HepG2 (cell line): Measurements from ENCODE around the gene GPS1. TPM values are rescaled to one million over a fixed set of nuclear protein-coding genes. Genes with fewer than 3 reads are reported as not detected.

Source experiments
- ARNT ChIP-seq: fragments of 450-650 bp; IDR thresholded peaks from 2 replicates; pipeline ENCODE4 v1.6.1; 2017
- ATF7-NPFF ChIP-seq: sonication (generic); formaldehyde crosslinking; IDR thresholded peaks from 2 replicates; pipeline ENCODE4 v1.8.1; 2023; ENCODE audit warnings: mild to moderate bottlenecking, low read depth, missing genetic modification reagents, moderate library complexity
- EHMT2 ChIP-seq: fragments of 200-600 bp; sonication (generic); IDR thresholded peaks from 2 replicates; pipeline ENCODE4 v1.7.0; 2017; ENCODE audit warnings: antibody characterized with exemption, low read depth, low read length, borderline replicate concordance
- FLYWCH1 ChIP-seq: sonication (generic); formaldehyde crosslinking; IDR thresholded peaks from 2 replicates; pipeline ENCODE4 v1.8.1; 2023; ENCODE audit warnings: mild to moderate bottlenecking, missing genetic modification reagents
- FOXC1 ChIP-seq: sonication (generic); formaldehyde crosslinking; IDR thresholded peaks from 2 replicates; pipeline ENCODE4 v1.8.0; 2022; ENCODE audit warnings: mild to moderate bottlenecking, missing genetic modification reagents, borderline replicate concordance
- FOXJ3 ChIP-seq: sonication (generic); formaldehyde crosslinking; IDR thresholded peaks from 2 replicates; pipeline ENCODE4 v1.4.0; 2020; ENCODE audit warnings: missing genetic modification reagents, mild to moderate bottlenecking, borderline replicate concordance
- GMEB2 ChIP-seq: IDR thresholded peaks from 2 replicates; pipeline ENCODE4 v1.6.1; 2016; ENCODE audit warnings: missing biosample characterization, missing genetic modification reagents, low read depth
- HOXA7 ChIP-seq: sonication (generic); formaldehyde crosslinking; IDR thresholded peaks from 2 replicates; pipeline ENCODE4 v1.8.1; 2022; ENCODE audit warnings: mild to moderate bottlenecking, missing genetic modification reagents, moderate library complexity
- KLF12 ChIP-seq: sonication (generic); formaldehyde crosslinking; IDR thresholded peaks from 2 replicates; pipeline ENCODE4 v1.4.0; 2020; ENCODE audit warnings: missing genetic modification reagents, borderline replicate concordance
- MAFG ChIP-seq: sonication (generic); formaldehyde crosslinking; IDR thresholded peaks from 2 replicates; pipeline ENCODE4 v1.5.1; 2020; ENCODE audit warnings: mild to moderate bottlenecking, missing genetic modification reagents
- NPAS2 ChIP-seq: sonication (generic); formaldehyde crosslinking; IDR thresholded peaks from 2 replicates; pipeline ENCODE4 v1.8.0; 2022; ENCODE audit warnings: mild to moderate bottlenecking, missing genetic modification reagents, borderline replicate concordance
- PCBP2 ChIP-seq: fragments of 200-400 bp; formaldehyde crosslinking; optimal IDR thresholded peaks from 2 replicates; pipeline ENCODE3; 2018; ENCODE audit warnings: low read length, low read depth; ENCODE audit not compliant: poor library complexity, severe bottlenecking
- RBFOX2 ChIP-seq: fragments of 200-400 bp; formaldehyde crosslinking; IDR thresholded peaks from 2 replicates; pipeline ENCODE4 v1.6.1; 2017; ENCODE audit warnings: low read depth, mild to moderate bottlenecking, low read length
- ZFP36L1 ChIP-seq: sonication (generic); formaldehyde crosslinking; IDR thresholded peaks from 2 replicates; pipeline ENCODE4 v1.8.0; 2022; ENCODE audit warnings: mild to moderate bottlenecking, missing genetic modification reagents, moderate library complexity
- ZFP41 ChIP-seq: sonication (generic); formaldehyde crosslinking; IDR thresholded peaks from 2 replicates; pipeline ENCODE4 v1.4.0; 2020; ENCODE audit warnings: mild to moderate bottlenecking, missing genetic modification reagents, borderline replicate concordance
- ZMYM4 ChIP-seq: sonication (generic); formaldehyde crosslinking; IDR thresholded peaks from 2 replicates; pipeline ENCODE4 v1.8.1; 2023; ENCODE audit warnings: mild to moderate bottlenecking, missing genetic modification reagents
- ZNF253 ChIP-seq: sonication (generic); formaldehyde crosslinking; IDR thresholded peaks from 2 replicates; pipeline ENCODE4 v1.8.0; 2022; ENCODE audit warnings: mild to moderate bottlenecking, missing genetic modification reagents, borderline replicate concordance
- ZNF501 ChIP-seq: sonication (generic); formaldehyde crosslinking; IDR thresholded peaks from 2 replicates; pipeline ENCODE4 v1.5.1; 2020; ENCODE audit warnings: mild to moderate bottlenecking, moderate library complexity, missing genetic modification reagents
- ZNF589 ChIP-seq: sonication (generic); formaldehyde crosslinking; conservative IDR thresholded peaks from 2 replicates; pipeline ENCODE4 v1.8.0; 2022; ENCODE audit warnings: mild to moderate bottlenecking, moderate library complexity, missing genetic modification reagents
- ZNF709 ChIP-seq: sonication (generic); formaldehyde crosslinking; IDR thresholded peaks from 2 replicates; pipeline ENCODE4 v1.5.0; 2020; ENCODE audit warnings: mild to moderate bottlenecking, missing genetic modification reagents
- ZNF777 ChIP-seq: sonication (generic); formaldehyde crosslinking; IDR thresholded peaks from 2 replicates; pipeline ENCODE4 v1.4.0; 2020; ENCODE audit warnings: missing genetic modification reagents
- polyA plus RNA-seq, 8 experiments: library from polyadenylated mRNA; depleted of rRNA in 3 of 8; stranded (reverse) in 7 of 8; unstranded in 1 of 8; fragments of >200 nt; fragmentation: Illumina TruSeq in 4 of 8; extraction: Trizol in 4 of 8; gene quantifications; 2 replicates each; pipeline versions ENCODE4 v1.2.1 to v1.2.3, GENCODE V29; 2011 to 2016; ENCODE audit warnings: low read depth in 4 of 8, missing spikeins in 1 of 8, mixed read lengths in 1 of 8; ENCODE audit not compliant: insufficient read depth in 1 of 8
- total RNA-seq, 5 experiments: library from RNA; depleted of rRNA; stranded (reverse); fragments of >200 nt; fragmentation: Illumina TruSeq; extraction: Trizol; gene quantifications; 2 replicates each; pipeline ENCODE4 v1.2.3, GENCODE V29; 2016; ENCODE audit warnings: low read depth in 1 of 5
- TF ChIP-seq, protein P1 (sequence below): sonication (generic); formaldehyde crosslinking; IDR thresholded peaks from 2 replicates; pipeline ENCODE4 v1.8.0; 2022; ENCODE audit warnings: missing genetic modification reagents, mild to moderate bottlenecking, moderate library complexity, borderline replicate concordance
- TF ChIP-seq, protein P2 (sequence below): IDR thresholded peaks from 2 replicates; pipeline ENCODE4 v1.6.1; 2016; ENCODE audit warnings: control low read depth
- TF ChIP-seq, protein P3 (sequence below): sonication (generic); formaldehyde crosslinking; IDR thresholded peaks from 2 replicates; pipeline ENCODE4 v1.5.1; 2020; ENCODE audit warnings: missing genetic modification reagents, mild to moderate bottlenecking, borderline replicate concordance
- TF ChIP-seq, protein P4 (sequence below): sonication (generic); formaldehyde crosslinking; IDR thresholded peaks from 2 replicates; pipeline ENCODE4 v1.4.0; 2020; ENCODE audit warnings: mild to moderate bottlenecking, missing genetic modification reagents

GPS1 gene
- total and polyA plus RNA-seq, 2 of the 13 experiments (the other 11 are each of a cell fraction or from before 2014, with no cell fraction given): 124 to 128 TPM

DNA sequence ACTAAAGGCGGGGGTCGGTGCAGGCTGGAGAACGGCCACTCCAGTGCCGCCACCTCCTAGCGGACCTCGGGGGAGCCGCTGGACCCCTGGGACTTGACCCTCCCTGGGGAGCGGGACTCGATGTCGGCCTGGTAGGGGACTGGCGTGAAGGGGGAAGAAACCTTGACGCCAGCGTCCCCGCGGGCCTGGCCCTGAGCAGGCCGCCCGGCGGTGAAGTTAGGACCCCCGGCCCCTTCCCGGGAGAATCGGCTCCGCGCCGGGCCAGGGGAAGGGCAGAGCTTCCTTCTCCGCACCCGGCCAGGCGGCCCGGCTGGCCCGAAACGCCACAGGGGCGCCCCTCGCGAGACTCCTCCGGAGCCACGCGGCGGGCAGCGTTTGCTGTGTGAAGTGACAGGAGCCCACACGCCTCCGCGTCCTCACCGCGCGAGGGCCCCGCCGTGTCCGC lies 13.5 kb downstream of the GPS1 start (continued):
- TF ChIP-seq, protein P1, sequence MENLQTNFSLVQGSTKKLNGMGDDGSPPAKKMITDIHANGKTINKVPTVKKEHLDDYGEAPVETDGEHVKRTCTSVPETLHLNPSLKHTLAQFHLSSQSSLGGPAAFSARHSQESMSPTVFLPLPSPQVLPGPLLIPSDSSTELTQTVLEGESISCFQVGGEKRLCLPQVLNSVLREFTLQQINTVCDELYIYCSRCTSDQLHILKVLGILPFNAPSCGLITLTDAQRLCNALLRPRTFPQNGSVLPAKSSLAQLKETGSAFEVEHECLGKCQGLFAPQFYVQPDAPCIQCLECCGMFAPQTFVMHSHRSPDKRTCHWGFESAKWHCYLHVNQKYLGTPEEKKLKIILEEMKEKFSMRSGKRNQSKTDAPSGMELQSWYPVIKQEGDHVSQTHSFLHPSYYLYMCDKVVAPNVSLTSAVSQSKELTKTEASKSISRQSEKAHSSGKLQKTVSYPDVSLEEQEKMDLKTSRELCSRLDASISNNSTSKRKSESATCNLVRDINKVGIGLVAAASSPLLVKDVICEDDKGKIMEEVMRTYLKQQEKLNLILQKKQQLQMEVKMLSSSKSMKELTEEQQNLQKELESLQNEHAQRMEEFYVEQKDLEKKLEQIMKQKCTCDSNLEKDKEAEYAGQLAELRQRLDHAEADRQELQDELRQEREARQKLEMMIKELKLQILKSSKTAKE (CRISPR knock-in tag): no peak
- TF ChIP-seq ZMYM4 (CRISPR knock-in tag): no peak
- TF ChIP-seq, protein P2, sequence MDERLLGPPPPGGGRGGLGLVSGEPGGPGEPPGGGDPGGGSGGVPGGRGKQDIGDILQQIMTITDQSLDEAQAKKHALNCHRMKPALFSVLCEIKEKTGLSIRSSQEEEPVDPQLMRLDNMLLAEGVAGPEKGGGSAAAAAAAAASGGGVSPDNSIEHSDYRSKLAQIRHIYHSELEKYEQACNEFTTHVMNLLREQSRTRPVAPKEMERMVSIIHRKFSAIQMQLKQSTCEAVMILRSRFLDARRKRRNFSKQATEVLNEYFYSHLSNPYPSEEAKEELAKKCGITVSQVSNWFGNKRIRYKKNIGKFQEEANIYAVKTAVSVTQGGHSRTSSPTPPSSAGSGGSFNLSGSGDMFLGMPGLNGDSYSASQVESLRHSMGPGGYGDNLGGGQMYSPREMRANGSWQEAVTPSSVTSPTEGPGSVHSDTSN (CRISPR knock-in tag): no peak
- TF ChIP-seq, protein P3, sequence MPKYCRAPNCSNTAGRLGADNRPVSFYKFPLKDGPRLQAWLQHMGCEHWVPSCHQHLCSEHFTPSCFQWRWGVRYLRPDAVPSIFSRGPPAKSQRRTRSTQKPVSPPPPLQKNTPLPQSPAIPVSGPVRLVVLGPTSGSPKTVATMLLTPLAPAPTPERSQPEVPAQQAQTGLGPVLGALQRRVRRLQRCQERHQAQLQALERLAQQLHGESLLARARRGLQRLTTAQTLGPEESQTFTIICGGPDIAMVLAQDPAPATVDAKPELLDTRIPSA: no peak
- TF ChIP-seq KLF12 (CRISPR knock-in tag): no peak
- no peak; the same call in 1 of the 2 replicates for TF ChIP-seq ZFP36L1 (CRISPR knock-in tag)
- peak; percentile 1; the same call in 1 of the 2 replicates for TF ChIP-seq ZNF777 (CRISPR knock-in tag)
- no peak for TF ChIP-seq MAFG
- TF ChIP-seq ARNT: no peak
- TF ChIP-seq ZNF709: no peak
- no peak for TF ChIP-seq ZNF253 (CRISPR knock-in tag)
- TF ChIP-seq ZNF501: no peak
- TF ChIP-seq ZFP41 (CRISPR knock-in tag): no peak
- no peak for TF ChIP-seq HOXA7 (CRISPR knock-in tag)
- TF ChIP-seq PCBP2: no peak
- TF ChIP-seq ZNF589 (CRISPR knock-in tag): no peak
- no peak for TF ChIP-seq ATF7-NPFF (CRISPR knock-in tag)
- no peak for TF ChIP-seq FLYWCH1
- no peak for TF ChIP-seq FOXC1
- TF ChIP-seq, protein P4, sequence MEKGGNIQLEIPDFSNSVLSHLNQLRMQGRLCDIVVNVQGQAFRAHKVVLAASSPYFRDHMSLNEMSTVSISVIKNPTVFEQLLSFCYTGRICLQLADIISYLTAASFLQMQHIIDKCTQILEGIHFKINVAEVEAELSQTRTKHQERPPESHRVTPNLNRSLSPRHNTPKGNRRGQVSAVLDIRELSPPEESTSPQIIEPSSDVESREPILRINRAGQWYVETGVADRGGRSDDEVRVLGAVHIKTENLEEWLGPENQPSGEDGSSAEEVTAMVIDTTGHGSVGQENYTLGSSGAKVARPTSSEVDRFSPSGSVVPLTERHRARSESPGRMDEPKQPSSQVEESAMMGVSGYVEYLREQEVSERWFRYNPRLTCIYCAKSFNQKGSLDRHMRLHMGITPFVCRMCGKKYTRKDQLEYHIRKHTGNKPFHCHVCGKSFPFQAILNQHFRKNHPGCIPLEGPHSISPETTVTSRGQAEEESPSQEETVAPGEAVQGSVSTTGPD (CRISPR knock-in tag): no peak
- TF ChIP-seq RBFOX2: peak; percentile 46
- TF ChIP-seq EHMT2: no peak
- no peak for TF ChIP-seq NPAS2 (CRISPR knock-in tag)
- no peak for TF ChIP-seq FOXJ3
- no peak for TF ChIP-seq GMEB2 (CRISPR knock-in tag)
